HEK293T (cell line): ENCODE data around the gene LCLAT1.

Experiments
- CTCF ChIA-PET: fragments of 350-600 bp; formaldehyde crosslinking; extraction: SDS; loops from one replicate; lab custom pipeline; 2021; ENCODE audit warnings: antibody characterized with exemption, inconsistent platforms; lab: Yijun Ruan, JAX
- POLR2A ChIA-PET: fragments of 350-600 bp; formaldehyde crosslinking; extraction: SDS; loops from one replicate; lab custom pipeline; 2020; ENCODE audit warnings: antibody characterized with exemption, inconsistent platforms; lab: Yijun Ruan, JAX
- DNase-seq: peaks from one replicate; pipeline ENCODE4 v3.0.0; 2012; ENCODE audit warnings: mixed read lengths; ENCODE audit errors: extremely low spot score
- ARNT ChIP-seq: fragments of 450-650 bp; IDR thresholded peaks from 2 replicates; pipeline ENCODE4 v1.6.1; 2017; ENCODE audit warnings: mild to moderate bottlenecking
- BHLHE40 ChIP-seq: fragments of 450-650 bp; IDR thresholded peaks from 2 replicates; pipeline ENCODE4 v1.6.1; 2016; ENCODE audit warnings: mild to moderate bottlenecking, moderate library complexity, borderline replicate concordance
- CTBP1 ChIP-seq: fragments of 450-650 bp; IDR thresholded peaks from 2 replicates; pipeline ENCODE4 v1.6.1; 2016; ENCODE audit warnings: borderline replicate concordance
- ELF4 ChIP-seq: fragments of 450-650 bp; IDR thresholded peaks from 2 replicates; pipeline ENCODE4 v1.6.1; 2017; ENCODE audit warnings: antibody characterized with exemption
- FOXA1 ChIP-seq: fragments of 450-650 bp; IDR thresholded peaks from 2 replicates; pipeline ENCODE4 v1.6.1; 2016; ENCODE audit warnings: mild to moderate bottlenecking
- FOXK2 ChIP-seq: fragments of 450-650 bp; IDR thresholded peaks from 2 replicates; pipeline ENCODE4 v1.6.1; 2016; ENCODE audit warnings: mild to moderate bottlenecking
- FOXM1 ChIP-seq: fragments of 450-650 bp; IDR thresholded peaks from 2 replicates; pipeline ENCODE4 v1.6.1; 2017; ENCODE audit warnings: mild to moderate bottlenecking, borderline replicate concordance
- HDGF ChIP-seq: fragments of 450-650 bp; IDR thresholded peaks from 2 replicates; pipeline ENCODE4 v1.6.1; 2017; ENCODE audit warnings: antibody characterized with exemption, borderline replicate concordance
- L3MBTL2 ChIP-seq: fragments of 450-650 bp; conservative IDR thresholded peaks from 2 replicates; pipeline ENCODE4 v1.6.1; 2016; ENCODE audit warnings: mild to moderate bottlenecking
- LEF1 ChIP-seq: fragments of 450-650 bp; IDR thresholded peaks from 2 replicates; pipeline ENCODE4 v1.6.1; 2017; ENCODE audit warnings: mild to moderate bottlenecking, borderline replicate concordance
- NFRKB ChIP-seq: fragments of 450-650 bp; IDR thresholded peaks from 2 replicates; pipeline ENCODE4 v1.6.1; 2016; ENCODE audit warnings: mild to moderate bottlenecking, moderate library complexity
- PKNOX1 ChIP-seq: fragments of 450-650 bp; IDR thresholded peaks from 2 replicates; pipeline ENCODE4 v1.6.1; 2016
- SP1 ChIP-seq: fragments of 450-650 bp; IDR thresholded peaks from 2 replicates; pipeline ENCODE4 v1.6.1; 2017
- SUZ12 ChIP-seq: fragments of 450-650 bp; IDR thresholded peaks from 2 replicates; pipeline ENCODE4 v1.6.1; 2016; ENCODE audit warnings: mild to moderate bottlenecking
- TARDBP ChIP-seq: fragments of 450-650 bp; IDR thresholded peaks from 2 replicates; pipeline ENCODE4 v1.6.1; 2016
- ZNF384 ChIP-seq: fragments of 450-650 bp; IDR thresholded peaks from 2 replicates; pipeline ENCODE4 v1.6.1; 2016

Gene LCLAT1

GRCh38 chr2:30615926-30616325 lies 168.9 kb downstream of the LCLAT1 start:
- DNase-seq: no peak
- no peak for TF ChIP-seq BHLHE40
- TF ChIP-seq ARNT: no peak
- ChIA-PET POLR2A (no interaction called here), CTCF (no interaction called here)

GRCh38 chr2:30620102-30620501 lies 173.1 kb downstream of the LCLAT1 start:
- CTCF ChIA-PET: no interaction called here

GRCh38 chr2:30621836-30622235 lies 174.8 kb downstream of the LCLAT1 start:
- ChIA-PET POLR2A (no interaction called here), CTCF (no interaction called here)
- DNase-seq: no peak
- TF ChIP-seq NFRKB (no peak), ELF4 (no peak), HDGF (no peak), FOXA1 (no peak), SUZ12 (no peak), PKNOX1 (no peak), ZNF384 (no peak), BHLHE40 (no peak), TARDBP (no peak)

More at GRCh38 chr2:30620102-30620501, 173.1 kb downstream of the LCLAT1 start:
- TF ChIP-seq ZNF384 (no peak), CTBP1 (no peak), L3MBTL2 (no peak), FOXK2 (no peak), SP1 (no peak), BHLHE40 (no peak), FOXM1 (no peak), SUZ12 (no peak)
- no peak for DNase-seq
- POLR2A ChIA-PET: no interaction called here

GRCh38 chr2:30622452-30622851 lies 175.4 kb downstream of the LCLAT1 start:
- no peak for DNase-seq
- TF ChIP-seq FOXM1: no peak
- TF ChIP-seq L3MBTL2: no peak
- TF ChIP-seq PKNOX1: no peak
- no peak for TF ChIP-seq FOXA1
- no peak for TF ChIP-seq ELF4
- TF ChIP-seq LEF1: no peak
- TF ChIP-seq SUZ12: no peak
- TF ChIP-seq HDGF: no peak
- no peak for TF ChIP-seq ZNF384
- no peak for TF ChIP-seq ARNT
- no peak for TF ChIP-seq FOXK2
- no peak for TF ChIP-seq CTBP1
- TF ChIP-seq BHLHE40: no peak
- TF ChIP-seq TARDBP: no peak
- TF ChIP-seq SP1: no peak
- CTCF ChIA-PET: no interaction called here
- POLR2A ChIA-PET: no interaction called here

GRCh38 chr2:30625276-30625675 lies 178.2 kb downstream of the LCLAT1 start:
- POLR2A ChIA-PET: no interaction called here
- TF ChIP-seq TARDBP (no peak), ELF4 (no peak), ZNF384 (no peak), HDGF (no peak), FOXM1 (no peak)
- CTCF ChIA-PET: no interaction called here
- DNase-seq: no peak

GRCh38 chr2:30625701-30626100 lies 178.7 kb downstream of the LCLAT1 start:
- ChIA-PET POLR2A (no interaction called here), CTCF (no interaction called here)
- no peak for DNase-seq
- TF ChIP-seq ARNT (no peak), CTBP1 (no peak), TARDBP (no peak), SP1 (no peak), FOXA1 (no peak), PKNOX1 (no peak), ELF4 (no peak), LEF1 (no peak)

- POLR2A ChIA-PET: no interaction called here
- TF ChIP-seq NFRKB: no peak
- TF ChIP-seq TARDBP: no peak
- no peak for TF ChIP-seq SUZ12
- TF ChIP-seq SP1: no peak
- no peak for TF ChIP-seq LEF1
- DNase-seq: no peak
- CTCF ChIA-PET: no interaction called here
Observed at GRCh38 chr2:30626397-30626796, 179.4 kb downstream of the LCLAT1 start.

- ChIA-PET CTCF (no interaction called here), POLR2A (no interaction called here)
- TF ChIP-seq L3MBTL2: no peak
- TF ChIP-seq HDGF: no peak
- no peak for TF ChIP-seq ARNT
- TF ChIP-seq BHLHE40: no peak
- no peak for TF ChIP-seq LEF1
- no peak for TF ChIP-seq FOXK2
- no peak for TF ChIP-seq SP1
- TF ChIP-seq CTBP1: no peak
- no peak for TF ChIP-seq PKNOX1
- no peak for TF ChIP-seq ZNF384
- no peak for TF ChIP-seq NFRKB
- TF ChIP-seq FOXM1: no peak
- TF ChIP-seq TARDBP: no peak
- TF ChIP-seq SUZ12: no peak
- TF ChIP-seq FOXA1: no peak
- no peak for TF ChIP-seq ELF4
- no peak for DNase-seq
Observed at GRCh38 chr2:30627151-30627550, 180.1 kb downstream of the LCLAT1 start.
